Activated effector memory CD4-positive, alpha-beta T cell treated with anti-CD3 and anti-CD28 coated beads, Interleukin-2, amount 50 U/mL, for 16 hours (primary cell): Measurements from ENCODE around the gene ADAT2.
A peak's percentile ranks its signal among the peaks of the same experiment; 100 is the strongest.
"Not testable (repeated sequence)": the region's sequence is repeated elsewhere in the genome, so short reads cannot be mapped to it uniquely, and the experiment has no call there.

Source experiments
- DNase-seq: peaks from one replicate; pipeline ENCODE4 v3.0.0-alpha.2; 2020

The ADAT2 gene

GRCh38 chr6:143450453-143451371, at the start of gene ADAT2, which contains the start of gene PEX3:
Gene ADAT2, minus strand, starts transcription at chr6:143450695. Its CDS starts 37 bp downstream, at chr6:143450658.
Gene PEX3, plus strand, starts transcription at chr6:143450805. Its CDS starts 238 bp downstream, at chr6:143451043.
- peak; percentile 97 for DNase-seq

DNA sequence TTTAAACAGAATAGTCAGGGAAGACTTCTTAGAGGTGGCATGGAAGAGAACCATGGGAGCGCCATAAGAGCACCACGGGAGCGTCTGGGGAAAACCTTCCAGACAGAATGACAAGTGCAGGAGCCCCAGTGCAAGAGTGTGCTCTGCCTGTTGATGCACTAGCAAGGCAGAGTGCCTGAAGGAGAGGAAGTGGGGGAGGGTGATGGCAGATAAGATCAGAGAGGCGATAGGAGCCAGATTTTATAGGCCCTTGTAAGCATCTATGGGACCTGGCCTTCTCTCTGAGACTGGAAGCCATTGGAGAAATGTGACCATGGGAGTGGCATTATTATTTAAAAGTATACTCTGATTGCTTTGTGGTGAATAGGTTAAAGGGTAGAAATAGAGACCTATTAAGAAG, 47.9 kb upstream of the ADAT2 start:
- DNase-seq: no peak

DNA sequence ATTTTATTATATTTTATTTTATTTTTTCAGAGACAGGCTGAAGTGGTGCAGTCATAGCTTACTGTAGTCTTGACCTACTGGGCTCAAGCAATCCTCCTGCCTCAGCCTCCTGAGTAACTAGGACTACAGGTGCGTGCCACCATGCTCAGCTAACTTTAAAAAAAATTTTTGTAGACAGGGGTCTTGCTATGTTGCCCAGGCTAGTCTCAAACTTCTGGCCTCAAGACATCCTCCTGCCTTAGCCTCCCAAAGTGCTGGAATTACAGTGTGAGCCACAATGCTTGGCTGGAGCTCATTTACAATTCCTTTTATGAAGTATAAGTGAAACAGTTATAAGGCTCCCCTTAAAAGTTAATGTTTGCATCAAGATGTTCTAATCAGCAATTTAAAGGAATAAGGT, 46.5 kb upstream of the ADAT2 start:
- no peak for DNase-seq

GRCh38 chr6:143490775-143491174, 40.3 kb upstream of the ADAT2 start:
- no peak for DNase-seq

GRCh38 chr6:143490244-143490643, 39.7 kb upstream of the ADAT2 start:
- no peak for DNase-seq

DNA sequence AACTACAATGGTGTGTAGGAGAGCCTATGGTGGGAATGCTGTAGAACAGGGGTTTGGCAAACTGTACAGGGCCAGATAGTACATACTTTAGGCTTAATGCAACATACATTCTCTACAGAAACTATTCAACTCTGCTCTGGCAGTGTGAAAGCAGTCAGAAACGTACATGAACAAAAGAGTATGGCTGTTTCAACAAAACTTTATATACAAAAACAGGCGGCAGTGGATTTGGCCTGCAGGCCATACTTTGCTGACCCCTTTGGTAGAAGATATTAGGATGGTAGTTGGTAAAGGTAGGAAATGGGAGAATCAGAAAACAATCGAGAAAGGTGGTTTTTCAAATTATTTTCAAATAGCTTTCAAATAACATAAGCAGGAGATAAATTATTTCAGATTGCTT, 36.3 kb upstream of the ADAT2 start:
- DNase-seq: no peak

- DNase-seq: no peak
Measured at GRCh38 chr6:143485967-143486366, 35.5 kb upstream of the ADAT2 start.

DNA sequence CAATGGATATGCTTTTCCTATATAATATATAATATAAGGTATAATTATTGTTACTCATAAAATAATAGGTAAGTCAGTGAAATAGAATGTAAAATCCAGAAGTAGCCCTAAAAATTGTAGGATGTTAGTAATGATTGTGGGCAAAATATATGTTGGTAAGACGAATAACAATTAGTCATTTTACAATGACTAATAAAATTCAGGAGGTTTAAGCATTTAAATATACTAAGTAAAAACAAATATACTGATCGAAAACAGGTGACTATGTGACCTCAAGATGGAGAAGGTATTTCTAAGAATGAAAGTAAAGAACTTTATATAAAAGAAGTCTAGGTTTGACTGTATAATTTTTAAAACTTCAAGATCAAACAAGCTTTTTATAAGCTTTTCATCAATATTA, 32.1 kb upstream of the ADAT2 start:
- no peak for DNase-seq

- no peak for DNase-seq
Measured at GRCh38 chr6:143478479-143479062, 28.1 kb upstream of the ADAT2 start.

- DNase-seq: no peak
Measured at GRCh38 chr6:143476545-143476944, 26.1 kb upstream of the ADAT2 start.

- DNase-seq: no peak
Measured at GRCh38 chr6:143471822-143472221, 21.3 kb upstream of the ADAT2 start.

GRCh38 chr6:143468823-143469222, 18.3 kb upstream of the ADAT2 start:
- not testable (repeated sequence) for DNase-seq

GRCh38 chr6:143468026-143468425, 17.5 kb upstream of the ADAT2 start:
- no peak for DNase-seq

DNA sequence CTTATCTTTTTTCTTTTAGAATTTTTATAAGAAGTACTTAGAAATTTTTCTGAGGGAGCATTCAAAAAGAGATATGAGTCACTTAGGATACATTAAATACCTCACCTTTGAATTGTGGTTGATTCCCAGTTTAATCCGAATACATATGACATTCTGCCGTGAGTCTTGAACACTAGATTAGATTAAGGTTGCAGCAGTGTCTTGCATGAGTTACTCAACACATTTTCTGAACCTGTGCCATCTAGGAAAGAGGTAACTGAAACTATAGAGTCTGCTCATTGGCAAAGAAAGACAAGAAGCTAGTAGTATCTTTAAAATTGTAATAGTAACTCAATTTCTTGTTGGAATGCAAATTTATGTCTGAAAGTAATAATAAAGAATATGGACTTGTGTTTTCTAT, 15.1 kb upstream of the ADAT2 start:
- no peak for DNase-seq

- no peak for DNase-seq
Measured at GRCh38 chr6:143457563-143458359, 7.3 kb upstream of the ADAT2 start.

DNA sequence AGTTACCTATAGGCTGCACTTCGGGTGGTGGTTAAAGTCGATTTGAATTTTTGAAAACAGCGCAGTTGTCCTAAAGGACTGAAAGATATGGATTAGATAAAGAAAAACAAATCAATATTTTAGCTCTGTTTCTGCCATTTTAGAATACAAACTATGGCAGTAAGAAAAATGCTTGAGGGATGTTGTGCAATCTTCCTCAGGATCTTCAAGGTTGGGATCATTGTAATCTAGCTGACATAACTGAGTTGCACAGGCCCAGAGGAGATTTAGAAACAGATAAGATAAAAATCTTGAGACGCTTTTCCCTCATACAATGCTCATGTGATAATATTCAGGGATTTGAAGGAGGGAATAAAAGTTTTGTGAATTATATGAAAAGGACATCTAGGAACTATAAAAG, 1.0 kb upstream of the ADAT2 start:
- no peak for DNase-seq

- DNase-seq: peak; percentile 72
Measured at GRCh38 chr6:143449714-143450452, 612 bp downstream of the ADAT2 start.

- no peak for DNase-seq
Measured at GRCh38 chr6:143449082-143449713, 1.3 kb downstream of the ADAT2 start.

DNA sequence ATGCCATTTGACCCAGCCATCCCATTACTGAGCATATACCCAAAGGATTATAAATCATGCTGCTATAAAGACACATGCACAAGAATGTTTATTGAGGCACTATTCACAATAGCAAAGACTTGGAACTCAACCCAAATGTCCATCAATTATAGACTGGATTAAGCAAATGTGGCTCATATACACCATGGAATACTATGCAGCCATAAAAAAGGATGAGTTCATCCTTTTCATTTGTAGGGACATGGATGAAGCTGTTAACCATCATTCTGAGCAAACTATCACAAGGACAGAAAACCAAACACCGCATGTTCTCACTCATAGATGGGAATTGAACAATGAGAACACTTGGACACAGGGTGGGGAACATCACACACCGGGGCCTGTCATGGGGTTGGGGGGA, 2.6 kb downstream of the ADAT2 start:
- not testable (repeated sequence) for DNase-seq

GRCh38 chr6:143443096-143443495, 7.4 kb downstream of the ADAT2 start:
- DNase-seq: no peak

DNA sequence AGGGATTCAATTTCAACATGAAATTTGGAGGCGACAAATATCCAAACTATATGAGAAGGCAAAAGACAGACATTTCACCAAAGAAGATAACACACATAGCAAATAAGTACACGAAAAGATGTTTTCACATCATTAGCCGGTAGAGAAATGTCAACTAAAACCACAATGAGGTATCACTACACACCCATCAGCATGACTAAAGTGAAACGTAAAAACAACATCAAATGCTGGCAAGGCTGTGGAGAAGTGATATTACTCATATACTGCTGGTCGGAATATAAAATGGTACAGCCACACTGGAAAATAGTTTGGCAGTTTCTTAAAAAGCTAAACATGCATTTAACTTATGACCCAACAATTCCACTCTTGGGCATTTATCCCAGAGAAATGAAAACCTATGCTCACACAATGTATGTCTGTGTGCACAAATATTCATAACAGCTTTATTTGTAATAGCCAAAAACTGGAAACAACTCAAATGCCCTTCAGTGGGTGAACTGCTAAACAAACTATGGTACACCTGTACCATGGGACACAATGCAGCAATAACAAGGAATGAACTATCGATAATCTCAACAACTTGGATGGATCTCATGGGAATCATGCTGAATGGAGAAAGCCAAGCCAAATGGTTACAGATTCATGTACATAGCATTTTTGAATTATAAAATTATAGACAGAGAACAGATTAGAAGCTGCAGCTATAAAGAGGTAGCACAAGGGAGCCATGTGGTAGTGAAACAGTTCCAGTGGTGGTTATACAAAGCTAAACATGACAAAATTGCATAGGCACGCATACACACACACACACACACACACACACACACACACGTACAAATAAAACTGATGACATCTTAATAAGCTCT, 8.6 kb downstream of the ADAT2 start:
- DNase-seq: no peak
